ENCODE data around the gene ZDHHC11. TPM values are rescaled to one million over a fixed set of nuclear protein-coding genes. Genes with fewer than 3 reads are reported as not detected.
"Not testable (repeated sequence)": the region's sequence is repeated elsewhere in the genome, so short reads cannot be mapped to it uniquely, and the experiment has no call there.

ZDHHC11 gene
- total RNA-seq, 1 experiment from 2014 or later, result 3.6 TPM

- POLR2A ChIA-PET, result no interaction called here
- Mint-ChIP-seq H3K4me1 (ENCODE audit: low read depth, unreplicated experiment) (no peaks in the 10 kb centered on the region), H3K27me3 (ENCODE audit: insufficient read depth, unreplicated experiment) (peaks cover 15% of the 10 kb centered on the region), H3K27ac (ENCODE audit: unreplicated experiment) (no peak overlapping the region), H3K4me3 (ENCODE audit: unreplicated experiment) (no peak overlapping the region), H3K9me3 (ENCODE audit: unreplicated experiment) (no peaks in the 10 kb centered on the region), H3K36me3 (ENCODE audit: insufficient read depth, unreplicated experiment) (peaks cover 16% of the 10 kb centered on the region)
- peaks cover 3% of the 10 kb centered on the region; the same call in 1 of the 2 replicates for H3K27me3 ChIP-seq (replicated peaks; ENCODE audit: control insufficient read depth, insufficient read depth, low read length)
- H3K4me1 ChIP-seq, result peaks cover 24% of the 10 kb centered on the region
- no peak overlapping the region for H3K4me3 ChIP-seq (ENCODE audit: low read depth, low read length)
- H3K9me3 ChIP-seq, result no peaks in the 10 kb centered on the region
- no peak for DNase-seq
- CTCF ChIA-PET, result no interaction called here
- BruUV-seq (replicated peaks), result no TSS peak
- intact Hi-C loops (cut with micrococcal nuclease; ENCODE audit: unreplicated experiment), result no loop called here
- no peak for TF ChIP-seq CTCF (IDR thresholded peaks at IDR 0.05; ENCODE audit: insufficient read depth in 1 of 2, low read depth in 1 of 2, low read length in 1 of 2, severe bottlenecking in 1 of 2, unreplicated experiment in 1 of 2)
- no peaks in the 10 kb centered on the region for H3K36me3 ChIP-seq (ENCODE audit: control insufficient read depth, insufficient read depth, low read length)
Measured at GRCh38 chr5:854966-855743, 4.4 kb upstream of the ZDHHC11 start.

GRCh38 chr5:854217-854616, 3.4 kb upstream of the ZDHHC11 start:
- BruUV-seq (replicated peaks), result no TSS peak
- no peaks in the 10 kb centered on the region for H3K9me3 Mint-ChIP-seq (ENCODE audit: unreplicated experiment)
- peaks cover 15% of the 10 kb centered on the region for H3K27me3 Mint-ChIP-seq (ENCODE audit: insufficient read depth, unreplicated experiment)
- peaks cover 16% of the 10 kb centered on the region for H3K36me3 Mint-ChIP-seq (ENCODE audit: insufficient read depth, unreplicated experiment)
- Histone ChIP-seq H3K27me3 (replicated peaks; ENCODE audit: control insufficient read depth, insufficient read depth, low read length) (peaks cover 3% of the 10 kb centered on the region; the same call in 1 of the 2 replicates), H3K36me3 (ENCODE audit: control insufficient read depth, insufficient read depth, low read length) (no peaks in the 10 kb centered on the region), H3K9me3 (no peaks in the 10 kb centered on the region), H3K4me1 (peaks cover 21% of the 10 kb centered on the region), H3K4me3 (ENCODE audit: low read depth, low read length) (no peak overlapping the region)
- no peaks in the 10 kb centered on the region for H3K4me1 Mint-ChIP-seq (ENCODE audit: low read depth, unreplicated experiment)
- H3K27ac Mint-ChIP-seq (ENCODE audit: unreplicated experiment), result no peak overlapping the region
- no peak for TF ChIP-seq CTCF (IDR thresholded peaks at IDR 0.05; ENCODE audit: insufficient read depth in 1 of 2, low read depth in 1 of 2, low read length in 1 of 2, severe bottlenecking in 1 of 2, unreplicated experiment in 1 of 2)
- CTCF ChIA-PET, result no interaction called here
- peak in 1 of 2 experiments; percentile 34 for DNase-seq
- no peak overlapping the region for H3K4me3 Mint-ChIP-seq (ENCODE audit: unreplicated experiment)
- POLR2A ChIA-PET, result no interaction called here
- intact Hi-C loops (cut with micrococcal nuclease; ENCODE audit: unreplicated experiment), result no loop called here

- H3K9me3 Mint-ChIP-seq (ENCODE audit: unreplicated experiment); intact Hi-C loops (cut with micrococcal nuclease; ENCODE audit: unreplicated experiment); H3K36me3 ChIP-seq (ENCODE audit: control insufficient read depth, insufficient read depth, low read length); H3K4me1 Mint-ChIP-seq (ENCODE audit: low read depth, unreplicated experiment); H3K4me3 Mint-ChIP-seq (ENCODE audit: unreplicated experiment); H3K4me3 ChIP-seq (ENCODE audit: low read depth, low read length); CTCF ChIA-PET; POLR2A ChIA-PET; H3K27me3 ChIP-seq (replicated peaks; ENCODE audit: control insufficient read depth, insufficient read depth, low read length); BruUV-seq (replicated peaks); H3K27ac Mint-ChIP-seq (ENCODE audit: unreplicated experiment); H3K9me3 ChIP-seq: not testable (repeated sequence)
- Mint-ChIP-seq H3K36me3 (ENCODE audit: insufficient read depth, unreplicated experiment) (peaks cover 15% of the 10 kb centered on the region), H3K27me3 (ENCODE audit: insufficient read depth, unreplicated experiment) (peaks cover 15% of the 10 kb centered on the region)
- peaks cover 21% of the 10 kb centered on the region for H3K4me1 ChIP-seq
- DNase-seq, result peak in 1 of 2 experiments; percentile 27
Measured at GRCh38 chr5:853416-854090, 2.8 kb upstream of the ZDHHC11 start.
